ENCODE results near the gene PDE6H. TPM values are rescaled to one million over a fixed set of nuclear protein-coding genes. Genes with fewer than 3 reads are reported as not detected.

Gene PDE6H
- total RNA-seq, 1 donor from 2014 or later = not detected

DNA sequence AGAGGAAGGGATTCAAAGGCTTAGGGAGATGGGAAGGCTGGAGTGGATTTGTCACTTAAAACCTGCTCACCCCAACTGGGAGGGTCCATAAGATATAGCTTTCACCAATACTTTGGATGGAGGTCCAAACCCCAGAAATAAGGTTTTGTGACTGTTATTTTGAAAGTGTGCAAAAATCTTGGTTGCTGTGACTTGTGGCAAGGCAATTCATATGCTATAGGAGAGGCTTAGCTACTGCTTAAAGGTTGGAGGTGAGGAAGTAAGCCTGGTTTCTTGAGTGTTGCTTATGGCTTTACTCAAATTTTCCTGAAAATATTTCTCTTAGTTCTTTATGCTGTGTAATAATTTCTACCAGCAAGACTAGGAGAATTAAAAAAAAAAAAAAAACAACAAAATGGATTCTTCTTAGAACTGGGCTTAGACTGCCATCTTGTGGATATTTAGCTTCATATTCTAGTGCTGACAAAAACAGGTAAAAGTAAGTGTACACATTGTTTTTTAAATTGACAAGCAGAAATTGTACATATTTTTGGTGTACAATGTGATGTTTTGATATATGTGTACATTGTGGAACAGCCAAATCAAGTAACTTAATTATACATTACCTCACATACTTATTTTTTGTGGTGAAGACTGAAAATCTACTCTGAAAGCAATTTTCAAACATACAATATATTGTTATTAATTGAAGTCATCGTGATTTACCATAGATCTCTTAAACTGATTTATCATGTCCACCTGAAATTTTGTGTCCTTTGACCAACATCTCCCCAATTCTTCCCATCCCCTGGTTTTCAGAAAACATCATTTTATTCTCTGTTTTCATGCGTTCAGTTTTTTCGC is 23.0 kb downstream of the PDE6H start:
- H3K36me3 ChIP-seq = no peaks in the 10 kb centered on the region
- no peak overlapping the region for H3K27ac ChIP-seq
- TF ChIP-seq, protein P1, sequence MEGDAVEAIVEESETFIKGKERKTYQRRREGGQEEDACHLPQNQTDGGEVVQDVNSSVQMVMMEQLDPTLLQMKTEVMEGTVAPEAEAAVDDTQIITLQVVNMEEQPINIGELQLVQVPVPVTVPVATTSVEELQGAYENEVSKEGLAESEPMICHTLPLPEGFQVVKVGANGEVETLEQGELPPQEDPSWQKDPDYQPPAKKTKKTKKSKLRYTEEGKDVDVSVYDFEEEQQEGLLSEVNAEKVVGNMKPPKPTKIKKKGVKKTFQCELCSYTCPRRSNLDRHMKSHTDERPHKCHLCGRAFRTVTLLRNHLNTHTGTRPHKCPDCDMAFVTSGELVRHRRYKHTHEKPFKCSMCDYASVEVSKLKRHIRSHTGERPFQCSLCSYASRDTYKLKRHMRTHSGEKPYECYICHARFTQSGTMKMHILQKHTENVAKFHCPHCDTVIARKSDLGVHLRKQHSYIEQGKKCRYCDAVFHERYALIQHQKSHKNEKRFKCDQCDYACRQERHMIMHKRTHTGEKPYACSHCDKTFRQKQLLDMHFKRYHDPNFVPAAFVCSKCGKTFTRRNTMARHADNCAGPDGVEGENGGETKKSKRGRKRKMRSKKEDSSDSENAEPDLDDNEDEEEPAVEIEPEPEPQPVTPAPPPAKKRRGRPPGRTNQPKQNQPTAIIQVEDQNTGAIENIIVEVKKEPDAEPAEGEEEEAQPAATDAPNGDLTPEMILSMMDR (IDR thresholded peaks at IDR 0.05) = peak; percentile 56 to 68 (median 58)
- H3K4me1 ChIP-seq = peaks cover 0 to 6% of the 10 kb centered on the region in 2 donors
- no peaks in the 10 kb centered on the region for H3K9me3 ChIP-seq
- no peaks in the 10 kb centered on the region for H3K27me3 ChIP-seq
- no peak for DNase-seq (ENCODE audit: low spot score in 2 of 2)
- no peak overlapping the region for H3K4me3 ChIP-seq
- intact Hi-C loops (cut with DNase I) = loop anchor here (1.0 to 10.0 kb wide), 6 partner anchors 65 to 361 kb away; partner anchors contain the start of gene RERG

DNA sequence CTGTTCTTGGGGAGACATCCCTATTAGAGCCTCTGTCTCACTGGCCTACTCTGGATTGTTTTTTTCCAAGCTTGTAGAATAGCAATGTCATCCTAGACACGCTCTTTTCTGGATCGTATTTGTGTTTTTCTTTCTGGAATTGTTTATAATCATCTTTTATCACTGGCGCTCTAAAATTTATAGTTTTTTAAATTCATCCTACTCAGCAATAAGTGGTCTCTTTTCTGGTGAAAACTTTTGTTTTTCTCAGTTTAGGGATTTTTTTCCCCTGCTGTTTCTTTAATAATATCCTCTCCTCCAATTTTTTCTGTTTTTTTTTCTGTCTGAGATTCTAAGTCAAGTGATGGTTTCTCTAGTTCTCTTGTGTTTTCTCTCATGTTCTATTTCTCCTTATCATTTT is 25.2 kb downstream of the PDE6H start:
- H3K4me1 ChIP-seq = peaks cover 3 to 14% of the 10 kb centered on the region in 2 donors
- no peak overlapping the region for H3K4me3 ChIP-seq
- TF ChIP-seq, protein P1 (IDR thresholded peaks at IDR 0.05) = no peak
- H3K27ac ChIP-seq = no peak overlapping the region
- intact Hi-C loops (cut with DNase I) = loop anchor here (2.0 to 10.0 kb wide), 4 partner anchors 223 to 363 kb away; partner anchors contain the start of gene RERG
- H3K27me3 ChIP-seq = no peaks in the 10 kb centered on the region
- no peaks in the 10 kb centered on the region for H3K36me3 ChIP-seq
- no peaks in the 10 kb centered on the region for H3K9me3 ChIP-seq
- DNase-seq (ENCODE audit: low spot score in 2 of 2) = no peak

DNA sequence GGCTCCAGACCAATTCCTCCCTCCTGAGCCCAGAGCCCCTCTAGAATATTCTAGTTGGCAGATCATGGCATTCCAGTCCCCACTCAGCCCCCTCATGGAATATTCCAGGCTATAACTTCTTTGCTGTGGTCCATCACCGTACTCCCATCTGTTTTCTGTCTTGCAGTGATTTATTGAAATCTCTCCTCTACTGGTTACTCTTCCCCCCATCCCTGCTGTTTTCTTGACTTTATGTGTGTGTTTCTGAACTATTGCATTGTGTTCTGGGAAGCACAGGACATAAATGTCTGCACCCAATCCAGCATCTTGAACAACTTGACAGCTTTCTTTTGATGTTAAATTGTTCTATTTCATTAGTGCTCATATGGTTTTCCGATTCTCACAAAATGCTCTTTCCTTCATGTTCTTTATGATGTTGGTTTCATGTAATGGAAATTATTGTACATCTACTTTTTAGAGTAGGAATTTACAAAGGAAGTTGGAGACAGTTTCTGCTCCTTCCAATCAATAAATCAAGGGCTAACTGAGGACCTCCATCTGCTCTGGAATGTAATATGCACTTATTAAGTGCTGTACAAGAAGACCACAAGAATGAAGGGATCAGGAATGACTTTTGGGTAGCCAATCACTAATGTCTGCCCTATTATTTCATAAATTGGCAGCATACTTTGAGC is 26.3 kb downstream of the PDE6H start:
- TF ChIP-seq, protein P1 (IDR thresholded peaks at IDR 0.05) = no peak
- intact Hi-C loops (cut with DNase I) = loop anchor here (5.0 to 10.0 kb wide), 3 partner anchors 224 to 364 kb away; a partner anchor contains a TSS
- Histone ChIP-seq H3K9me3 (no peaks in the 10 kb centered on the region), H3K4me3 (no peak overlapping the region), H3K27ac (peak overlapping the region in 1 of 2 donors; percentile 5), H3K27me3 (no peaks in the 10 kb centered on the region), H3K4me1 (peaks cover 3 to 14% of the 10 kb centered on the region in 2 donors), H3K36me3 (no peaks in the 10 kb centered on the region)
- no peak for DNase-seq (ENCODE audit: low spot score in 2 of 2)

DNA sequence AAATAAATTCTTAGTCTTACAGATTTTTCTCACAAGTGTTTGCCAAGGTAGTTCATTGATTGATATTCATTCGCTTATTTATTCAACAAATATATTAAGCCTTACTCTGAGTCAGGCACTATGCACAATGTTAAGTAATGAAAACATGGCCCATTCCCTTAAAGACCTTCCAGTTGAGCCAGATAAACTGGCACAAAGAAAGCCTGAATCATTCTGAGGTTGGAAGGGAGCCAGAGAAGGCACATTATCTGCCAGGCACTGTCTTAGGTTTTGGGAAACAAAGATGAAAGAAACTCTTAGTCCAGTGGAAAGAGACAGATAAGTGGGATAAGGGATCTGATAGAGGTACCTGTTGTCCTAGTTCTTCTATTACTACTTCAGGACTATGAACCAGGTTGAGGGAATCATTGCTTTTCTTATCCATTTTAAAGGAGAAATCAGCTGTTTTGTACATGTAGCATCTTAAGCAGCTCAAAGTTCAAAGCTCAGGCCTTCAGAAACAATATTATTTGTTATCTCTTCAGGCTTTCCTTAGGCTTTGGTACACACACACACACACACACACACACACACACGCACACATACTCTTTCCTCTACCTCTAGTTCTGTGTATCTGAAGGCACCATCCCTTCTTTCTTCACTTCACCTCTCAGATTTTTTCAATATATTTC is 27.0 kb downstream of the PDE6H start:
- Histone ChIP-seq H3K9me3 (no peaks in the 10 kb centered on the region), H3K4me3 (no peak overlapping the region), H3K27ac (peak overlapping the region in 1 of 2 donors; percentile 5), H3K27me3 (no peaks in the 10 kb centered on the region), H3K36me3 (no peaks in the 10 kb centered on the region), H3K4me1 (peaks cover 3 to 14% of the 10 kb centered on the region in 2 donors)
- TF ChIP-seq, protein P1 (IDR thresholded peaks at IDR 0.05) = no peak
- no peak for DNase-seq (ENCODE audit: low spot score in 2 of 2)
- intact Hi-C loops (cut with DNase I) = loop anchor here (5.0 to 10.0 kb wide), 7 partner anchors 115 to 522 kb away; a partner anchor contains a TSS

DNA sequence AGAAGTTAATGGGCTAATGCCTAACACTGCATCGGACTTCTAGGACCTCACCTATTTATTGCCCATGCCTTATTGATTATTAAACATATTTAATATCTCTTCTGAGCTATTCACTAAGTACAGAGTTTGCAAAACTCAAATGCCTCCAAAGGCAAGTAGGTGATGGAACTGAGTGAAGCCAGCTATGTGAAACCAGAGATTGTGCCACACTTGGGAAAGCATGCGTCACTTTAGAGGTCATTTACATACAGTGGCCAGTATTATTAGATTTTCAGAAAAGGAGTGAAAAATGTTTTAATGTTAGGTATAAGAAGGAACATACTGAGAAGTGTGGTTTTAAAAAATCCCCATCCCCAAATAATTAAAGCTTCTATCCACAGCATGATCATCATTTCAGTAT is 27.7 kb downstream of the PDE6H start:
- no peak overlapping the region for H3K4me3 ChIP-seq
- TF ChIP-seq, protein P1 (IDR thresholded peaks at IDR 0.05) = no peak
- no peak overlapping the region for H3K27ac ChIP-seq
- intact Hi-C loops (cut with DNase I) = loop anchor here (5.0 to 10.0 kb wide), 4 partner anchors 114 to 522 kb away; no protein-coding TSS in a partner anchor
- no peaks in the 10 kb centered on the region for H3K36me3 ChIP-seq
- peaks cover 3 to 9% of the 10 kb centered on the region in 2 donors for H3K4me1 ChIP-seq
- H3K9me3 ChIP-seq = no peaks in the 10 kb centered on the region
- DNase-seq (ENCODE audit: low spot score in 2 of 2) = no peak
- H3K27me3 ChIP-seq = no peaks in the 10 kb centered on the region
